VCaP (cell line): Measurements from ENCODE around the gene TARS3.

Experiments used
- H3K27ac ChIP-seq: fragments of 450-650 bp; 2 replicates; pipeline ENCODE4 v1.5.1; 2017
- TF ChIP-seq, protein P1 (sequence below): fragments of 450-650 bp; conservative IDR thresholded peaks from 2 replicates; pipeline ENCODE4 v1.5.1; 2017; ENCODE audit warnings: mild to moderate bottlenecking, moderate library complexity

TARS3 gene

DNA sequence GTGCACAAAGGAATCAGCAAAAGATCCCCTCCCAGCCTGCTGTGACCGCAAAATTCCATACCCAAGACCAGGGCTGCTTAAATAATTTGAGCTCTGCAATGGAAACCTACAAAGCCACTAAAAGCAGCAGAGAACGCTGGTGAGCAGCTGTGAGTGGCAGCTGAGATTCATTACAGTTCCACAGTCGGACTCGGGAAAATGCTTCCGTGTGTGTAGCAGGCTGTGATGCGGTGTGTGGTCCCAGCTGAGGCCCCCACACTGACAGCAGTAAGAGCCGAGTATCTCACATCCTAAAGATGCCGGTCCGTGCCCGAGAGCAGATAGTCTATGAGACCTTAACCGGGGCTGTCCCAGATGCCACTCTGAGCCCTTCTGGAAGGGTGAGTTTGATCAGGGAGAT lies 109.5 kb downstream of the TARS3 start:
- TF ChIP-seq, protein P1, sequence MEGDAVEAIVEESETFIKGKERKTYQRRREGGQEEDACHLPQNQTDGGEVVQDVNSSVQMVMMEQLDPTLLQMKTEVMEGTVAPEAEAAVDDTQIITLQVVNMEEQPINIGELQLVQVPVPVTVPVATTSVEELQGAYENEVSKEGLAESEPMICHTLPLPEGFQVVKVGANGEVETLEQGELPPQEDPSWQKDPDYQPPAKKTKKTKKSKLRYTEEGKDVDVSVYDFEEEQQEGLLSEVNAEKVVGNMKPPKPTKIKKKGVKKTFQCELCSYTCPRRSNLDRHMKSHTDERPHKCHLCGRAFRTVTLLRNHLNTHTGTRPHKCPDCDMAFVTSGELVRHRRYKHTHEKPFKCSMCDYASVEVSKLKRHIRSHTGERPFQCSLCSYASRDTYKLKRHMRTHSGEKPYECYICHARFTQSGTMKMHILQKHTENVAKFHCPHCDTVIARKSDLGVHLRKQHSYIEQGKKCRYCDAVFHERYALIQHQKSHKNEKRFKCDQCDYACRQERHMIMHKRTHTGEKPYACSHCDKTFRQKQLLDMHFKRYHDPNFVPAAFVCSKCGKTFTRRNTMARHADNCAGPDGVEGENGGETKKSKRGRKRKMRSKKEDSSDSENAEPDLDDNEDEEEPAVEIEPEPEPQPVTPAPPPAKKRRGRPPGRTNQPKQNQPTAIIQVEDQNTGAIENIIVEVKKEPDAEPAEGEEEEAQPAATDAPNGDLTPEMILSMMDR = no peak
- peak overlapping the region; percentile 68; the same call in 1 of the 2 replicates for H3K27ac ChIP-seq

DNA sequence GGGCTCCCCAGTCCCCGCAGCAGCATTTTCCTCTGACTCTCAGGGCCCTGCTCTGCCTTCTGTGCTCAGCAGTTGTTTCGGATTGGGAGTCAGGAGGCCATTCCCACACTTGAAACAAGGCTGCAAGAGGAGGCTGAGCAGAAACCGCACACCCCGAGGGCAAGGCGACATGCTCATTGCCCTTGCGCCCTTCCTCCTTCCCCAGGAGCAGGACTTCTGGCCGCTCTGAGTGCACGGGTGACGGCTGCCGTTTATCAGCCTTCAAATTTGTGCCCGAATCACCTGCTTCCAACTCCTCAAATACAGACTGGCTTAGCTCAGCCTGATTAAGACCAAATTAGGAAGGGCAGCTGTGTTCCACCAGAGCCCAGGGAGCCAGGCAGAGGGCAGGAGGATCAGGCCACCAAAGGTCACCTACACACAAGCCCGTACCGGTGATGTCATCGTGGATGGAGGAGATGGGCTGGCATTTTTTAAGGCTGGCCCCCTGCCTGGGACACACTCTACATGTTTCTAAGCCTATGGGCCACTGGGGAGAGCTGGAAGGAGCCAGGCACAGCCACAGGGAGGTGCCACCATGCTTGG lies 110.2 kb downstream of the TARS3 start:
- H3K27ac ChIP-seq = peak overlapping the region; percentile 58
- TF ChIP-seq, protein P1 = no peak

DNA sequence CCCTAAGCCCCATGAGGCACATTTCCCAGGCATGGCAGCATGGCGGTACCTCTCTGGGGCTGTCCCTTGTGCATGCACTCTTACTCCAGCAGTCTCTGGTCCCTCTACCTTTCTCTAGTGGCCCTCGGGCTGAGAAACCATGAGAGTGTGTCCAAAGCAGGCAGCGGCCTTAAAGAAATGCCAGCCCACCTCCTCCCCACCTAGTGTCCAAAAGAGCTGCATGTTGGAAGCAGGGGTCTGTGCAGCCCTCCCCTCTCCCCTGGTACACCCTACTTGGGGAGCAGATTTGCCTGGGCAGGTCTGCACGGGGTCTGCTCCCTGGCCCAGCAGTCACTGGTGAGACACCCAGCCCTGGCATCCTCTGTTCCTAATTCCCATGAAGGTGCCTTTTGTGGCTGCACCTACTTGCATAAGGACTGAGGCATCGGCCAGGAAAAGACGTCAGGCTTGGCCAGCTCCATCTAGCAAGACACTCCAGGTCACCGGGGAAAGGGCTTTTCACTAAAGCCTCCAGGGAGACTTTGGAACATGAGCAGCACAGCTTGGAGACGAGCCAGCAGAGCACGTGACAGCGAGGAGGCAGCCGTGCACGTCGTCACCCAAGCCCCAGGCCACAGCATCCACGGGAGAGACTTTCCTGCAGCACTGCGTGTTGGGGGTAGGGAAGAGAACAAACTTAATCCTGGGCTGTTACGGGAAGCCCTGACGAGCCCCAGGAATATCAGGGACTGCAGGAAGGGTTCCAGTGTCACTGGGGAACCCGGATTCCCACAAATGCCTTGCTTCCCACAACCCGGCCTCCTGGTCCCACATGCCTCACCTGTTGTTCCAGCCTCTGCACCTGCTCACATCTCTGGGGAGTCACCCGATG lies 110.9 kb downstream of the TARS3 start:
- H3K27ac ChIP-seq = peak overlapping the region; percentile 58
- TF ChIP-seq, protein P1 = no peak

DNA sequence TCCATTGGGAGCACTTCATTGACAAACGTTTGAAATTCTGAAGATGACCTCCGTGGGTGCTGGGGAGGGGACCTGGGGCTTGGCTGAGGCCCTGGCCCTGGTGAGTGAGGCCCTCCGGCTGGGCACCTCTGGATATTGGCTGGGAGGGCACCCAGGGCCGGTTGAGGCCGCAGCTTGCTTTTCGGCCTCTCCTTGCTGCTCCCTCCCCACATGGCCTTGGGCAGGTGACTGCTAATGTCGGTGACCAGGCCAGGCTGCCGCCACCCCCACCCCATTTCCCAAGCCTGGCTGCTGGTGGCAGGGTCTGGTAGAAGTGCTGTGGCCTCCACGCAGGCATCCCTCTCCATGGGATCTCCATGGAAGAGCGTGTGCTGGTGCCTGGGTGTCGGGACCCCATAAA lies 111.6 kb downstream of the TARS3 start:
- TF ChIP-seq, protein P1 = no peak
- peak overlapping the region; percentile 58 for H3K27ac ChIP-seq

DNA sequence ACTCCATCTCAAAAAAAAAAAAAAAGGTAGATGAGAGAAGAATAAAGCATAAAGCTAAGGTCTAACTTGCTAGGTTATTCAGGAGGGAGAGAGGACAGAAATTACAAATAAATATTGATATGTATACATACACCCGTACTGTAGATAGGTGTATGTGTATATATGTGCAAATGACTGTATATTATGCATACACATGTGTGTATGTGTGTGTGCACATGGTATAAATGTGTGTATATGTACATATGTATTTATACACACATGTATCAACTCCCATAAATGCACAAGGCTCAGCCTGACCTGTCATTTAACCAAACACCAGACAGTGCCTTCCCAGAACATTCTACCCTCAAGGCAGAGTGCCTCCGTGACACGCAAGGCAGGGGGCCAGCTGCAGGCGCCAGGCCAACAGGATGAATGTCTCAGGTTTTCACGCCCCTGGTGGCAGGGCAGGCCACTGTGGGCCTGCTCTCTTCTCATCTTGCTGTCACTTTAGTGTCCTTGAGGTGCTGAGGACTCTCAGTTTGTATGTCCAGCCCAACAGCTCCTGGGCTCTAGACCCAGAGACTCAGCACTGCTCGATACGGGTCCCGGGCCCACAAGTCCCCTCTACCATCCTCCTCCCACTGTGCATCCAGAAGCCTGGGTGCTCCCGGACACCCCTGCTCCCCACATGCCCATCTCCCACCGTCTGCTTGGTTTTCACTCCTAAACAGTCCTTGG lies 112.5 kb downstream of the TARS3 start:
- TF ChIP-seq, protein P1 = no peak
- H3K27ac ChIP-seq = no peak overlapping the region; the same call in 1 of the 2 replicates

DNA sequence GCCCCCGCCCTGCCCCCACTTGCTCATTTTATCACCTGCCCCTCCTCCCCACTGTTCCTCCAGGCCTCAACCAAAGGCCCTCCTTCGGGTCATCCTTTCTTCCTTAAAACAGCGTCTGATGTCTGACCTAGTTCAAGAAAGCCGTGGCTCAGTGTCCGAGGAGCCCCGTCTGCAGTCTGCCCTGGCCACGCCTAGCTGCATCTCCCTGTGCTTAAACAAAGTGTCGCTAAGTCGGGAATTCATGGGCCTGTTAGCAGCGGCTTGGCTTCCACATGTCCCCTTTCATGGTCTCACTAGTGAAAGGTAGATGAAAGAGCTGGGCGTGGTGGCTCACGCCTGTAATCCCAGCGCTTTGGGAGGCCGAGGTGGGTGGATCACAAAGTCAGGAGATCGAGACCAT lies 113.3 kb downstream of the TARS3 start:
- TF ChIP-seq, protein P1 = no peak
- H3K27ac ChIP-seq = no peak overlapping the region

DNA sequence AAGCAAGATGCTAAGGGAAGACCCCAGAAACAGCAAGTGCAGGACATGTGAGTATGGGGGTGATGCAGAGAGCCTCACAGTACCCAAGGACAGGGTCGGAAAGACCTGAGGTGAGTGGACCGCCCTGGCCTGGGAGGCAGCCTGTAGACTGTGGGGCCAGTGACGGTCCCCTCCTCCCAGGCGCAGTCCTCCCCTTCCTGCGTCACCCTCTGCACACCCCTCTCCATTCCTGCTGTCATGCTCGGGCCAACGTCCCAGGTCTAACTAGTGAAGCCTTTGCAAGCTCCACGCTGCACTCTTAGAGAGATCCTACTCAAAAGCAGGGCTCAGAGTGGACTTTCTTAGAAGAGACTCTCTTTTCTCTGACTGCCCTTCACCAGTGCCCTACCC lies 113.7 kb downstream of the TARS3 start:
- no peak overlapping the region for H3K27ac ChIP-seq
- TF ChIP-seq, protein P1 = no peak
